Measurements from ENCODE around the gene SEC14L3.

DNA sequence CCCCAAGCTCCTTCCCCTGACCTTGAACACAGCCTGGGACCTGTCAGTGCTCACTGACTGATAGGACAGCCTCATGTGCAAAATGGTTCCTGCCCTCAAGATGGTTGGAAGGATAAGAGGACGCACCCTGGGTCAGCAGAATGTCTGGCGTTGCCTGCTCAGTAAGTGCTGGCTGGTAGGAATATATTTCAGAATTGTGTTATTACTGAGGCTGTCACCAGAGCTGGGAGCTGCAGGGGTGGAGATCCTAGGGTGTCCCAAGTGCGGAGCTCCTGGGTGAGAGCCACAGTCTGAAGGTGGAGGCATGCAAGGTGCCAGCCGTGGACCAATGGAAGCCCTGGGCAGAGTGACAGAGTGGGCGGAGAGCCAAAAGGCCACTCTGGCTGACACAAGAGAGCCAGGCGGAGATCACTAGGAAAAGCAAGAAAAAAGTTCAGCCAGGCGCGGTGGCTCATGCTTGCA is 34.7 kb upstream of the SEC14L3 start:
- TF ChIP-seq, protein P1, sequence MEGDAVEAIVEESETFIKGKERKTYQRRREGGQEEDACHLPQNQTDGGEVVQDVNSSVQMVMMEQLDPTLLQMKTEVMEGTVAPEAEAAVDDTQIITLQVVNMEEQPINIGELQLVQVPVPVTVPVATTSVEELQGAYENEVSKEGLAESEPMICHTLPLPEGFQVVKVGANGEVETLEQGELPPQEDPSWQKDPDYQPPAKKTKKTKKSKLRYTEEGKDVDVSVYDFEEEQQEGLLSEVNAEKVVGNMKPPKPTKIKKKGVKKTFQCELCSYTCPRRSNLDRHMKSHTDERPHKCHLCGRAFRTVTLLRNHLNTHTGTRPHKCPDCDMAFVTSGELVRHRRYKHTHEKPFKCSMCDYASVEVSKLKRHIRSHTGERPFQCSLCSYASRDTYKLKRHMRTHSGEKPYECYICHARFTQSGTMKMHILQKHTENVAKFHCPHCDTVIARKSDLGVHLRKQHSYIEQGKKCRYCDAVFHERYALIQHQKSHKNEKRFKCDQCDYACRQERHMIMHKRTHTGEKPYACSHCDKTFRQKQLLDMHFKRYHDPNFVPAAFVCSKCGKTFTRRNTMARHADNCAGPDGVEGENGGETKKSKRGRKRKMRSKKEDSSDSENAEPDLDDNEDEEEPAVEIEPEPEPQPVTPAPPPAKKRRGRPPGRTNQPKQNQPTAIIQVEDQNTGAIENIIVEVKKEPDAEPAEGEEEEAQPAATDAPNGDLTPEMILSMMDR (IDR thresholded peaks at IDR 0.05; ENCODE audit: poor library complexity) = no peak
- no peak for TF ChIP-seq EZH2 (IDR thresholded peaks at IDR 0.05; ENCODE audit: borderline replicate concordance)
